ENCODE measurements around the gene SYCE3.

The SYCE3 gene

GRCh38 chr22:50574383-50574755 is 11.7 kb upstream of the SYCE3 start:
- Mint-ChIP-seq H3K36me3 (ENCODE audit: low read depth) (peaks cover 25% of the 10 kb centered on the region), H3K27ac (no peak overlapping the region), H3K9me3 (no peaks in the 10 kb centered on the region), H3K27me3 (no peaks in the 10 kb centered on the region), H3K4me3 (no peak overlapping the region), H3K4me1 (ENCODE audit: low read depth) (peaks cover 5% of the 10 kb centered on the region)

DNA sequence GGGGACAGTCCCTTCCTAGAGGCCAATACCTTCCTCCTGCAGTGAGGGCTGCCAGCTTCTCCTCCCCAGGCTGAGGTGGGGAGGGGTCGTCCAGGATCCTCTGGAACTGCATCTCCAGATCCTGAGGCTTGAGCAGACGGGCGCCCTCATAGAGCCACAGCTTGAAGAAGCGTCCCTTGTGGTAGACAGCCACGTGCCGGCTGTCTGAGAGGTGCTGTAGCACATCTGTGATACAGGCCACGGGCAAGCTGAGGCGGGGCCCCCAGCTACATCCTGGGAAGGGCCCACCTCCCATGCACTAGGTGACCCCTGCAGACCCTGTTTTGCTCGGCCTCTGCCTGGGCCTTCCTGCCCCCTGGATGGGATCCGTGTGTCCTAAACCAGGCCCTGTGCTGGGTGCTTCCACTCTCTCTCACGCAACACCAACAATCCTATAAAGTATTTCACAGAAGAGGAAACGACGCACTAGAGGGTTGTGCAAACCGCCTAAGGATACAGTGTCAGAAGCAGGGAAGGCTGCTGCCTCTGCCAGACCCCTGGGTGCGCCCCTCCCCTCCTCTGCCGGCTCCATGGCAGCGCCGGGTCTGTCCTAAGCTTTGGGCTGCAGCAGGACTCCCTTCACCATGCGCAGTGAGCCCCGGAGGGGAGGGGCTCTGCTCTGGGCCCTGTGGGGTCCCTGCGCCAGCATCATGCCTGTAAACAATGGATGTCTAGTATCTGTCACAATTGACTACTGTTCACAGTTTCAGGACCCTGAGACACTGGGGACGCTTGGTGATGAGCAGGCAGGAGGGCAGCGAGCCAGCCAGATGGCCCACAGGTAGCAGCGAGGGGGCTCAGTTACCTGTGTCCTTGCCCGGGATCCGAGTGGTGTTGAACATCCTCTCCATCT is 11.0 kb upstream of the SYCE3 start:
- Mint-ChIP-seq H3K4me3 (no peak overlapping the region), H3K36me3 (ENCODE audit: low read depth) (peaks cover 28% of the 10 kb centered on the region), H3K27ac (no peak overlapping the region), H3K4me1 (ENCODE audit: low read depth) (peaks cover 5% of the 10 kb centered on the region), H3K9me3 (no peaks in the 10 kb centered on the region), H3K27me3 (no peaks in the 10 kb centered on the region)

DNA sequence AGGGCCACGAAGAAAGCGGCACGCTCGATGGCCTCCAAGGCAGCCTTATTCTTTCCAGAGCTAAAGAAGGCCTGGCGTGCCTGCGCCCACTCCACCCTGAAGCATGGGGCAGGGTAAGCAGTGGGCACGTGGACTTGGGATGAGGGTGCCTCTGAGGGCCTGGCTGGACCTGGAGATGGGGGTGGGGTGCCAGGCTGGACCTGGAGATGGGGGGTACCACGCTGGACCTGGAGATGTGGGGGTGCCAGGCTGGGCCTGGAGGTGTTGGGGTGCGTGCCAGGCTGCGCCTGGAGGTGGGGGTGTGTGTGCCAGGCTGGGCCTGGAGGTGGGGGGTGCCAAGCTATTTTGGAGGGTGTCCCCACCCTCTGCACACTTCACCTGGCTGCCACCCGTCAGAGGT is 10.2 kb upstream of the SYCE3 start:
- Mint-ChIP-seq H3K36me3 (ENCODE audit: low read depth) (peaks cover 29% of the 10 kb centered on the region), H3K9me3 (no peaks in the 10 kb centered on the region), H3K4me1 (ENCODE audit: low read depth) (peaks cover 5% of the 10 kb centered on the region), H3K4me3 (no peak overlapping the region), H3K27ac (no peak overlapping the region), H3K27me3 (no peaks in the 10 kb centered on the region)

- H3K27me3 Mint-ChIP-seq, result no peaks in the 10 kb centered on the region
- no peaks in the 10 kb centered on the region for H3K4me1 Mint-ChIP-seq (ENCODE audit: low read depth)
- H3K36me3 Mint-ChIP-seq (ENCODE audit: low read depth), result peaks cover 29% of the 10 kb centered on the region
- no peaks in the 10 kb centered on the region for H3K9me3 Mint-ChIP-seq
- H3K4me3 Mint-ChIP-seq, result no peak overlapping the region
- H3K27ac Mint-ChIP-seq, result no peak overlapping the region
Observed at GRCh38 chr22:50571264-50572175, 8.8 kb upstream of the SYCE3 start.

DNA sequence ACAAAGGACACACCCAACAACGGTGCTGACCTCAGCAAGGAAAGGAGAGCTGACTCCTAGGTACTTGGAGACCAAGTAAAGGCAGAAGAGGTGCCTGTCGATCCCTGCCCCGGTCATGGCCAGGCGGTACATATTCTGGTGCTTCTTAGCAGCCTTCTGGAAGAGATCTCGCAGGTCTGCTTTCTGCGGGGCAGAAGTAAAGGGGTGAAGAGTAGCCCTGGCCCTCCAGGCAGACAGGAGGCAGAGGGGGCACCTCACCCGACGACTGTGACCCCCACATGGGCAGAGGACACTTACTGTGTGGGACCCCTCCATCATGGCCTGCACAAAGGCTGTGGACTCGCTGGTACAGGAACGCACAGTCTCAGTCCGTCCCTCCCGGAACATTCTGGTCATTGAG is 8.1 kb upstream of the SYCE3 start:
- Mint-ChIP-seq H3K27me3 (no peaks in the 10 kb centered on the region), H3K9me3 (no peaks in the 10 kb centered on the region)

GRCh38 chr22:50569896-50570535 is 7.3 kb upstream of the SYCE3 start:
- no peaks in the 10 kb centered on the region for H3K4me1 Mint-ChIP-seq (ENCODE audit: low read depth)
- H3K9me3 Mint-ChIP-seq, result no peaks in the 10 kb centered on the region
- H3K27me3 Mint-ChIP-seq, result no peaks in the 10 kb centered on the region
- no peak overlapping the region for H3K4me3 Mint-ChIP-seq
- no peak overlapping the region for H3K27ac Mint-ChIP-seq
- peaks cover 26% of the 10 kb centered on the region for H3K36me3 Mint-ChIP-seq (ENCODE audit: low read depth)

More for the DNA sequence above, 8.1 kb upstream of the SYCE3 start:
- H3K4me3 Mint-ChIP-seq, result no peak overlapping the region
- H3K27ac Mint-ChIP-seq, result no peak overlapping the region
- peaks cover 26% of the 10 kb centered on the region for H3K36me3 Mint-ChIP-seq (ENCODE audit: low read depth)
- H3K4me1 Mint-ChIP-seq (ENCODE audit: low read depth), result no peaks in the 10 kb centered on the region

GRCh38 chr22:50569041-50569459 is 6.3 kb upstream of the SYCE3 start:
- no peaks in the 10 kb centered on the region for H3K27me3 Mint-ChIP-seq
- H3K4me1 Mint-ChIP-seq (ENCODE audit: low read depth), result no peaks in the 10 kb centered on the region
- no peak overlapping the region for H3K27ac Mint-ChIP-seq
- no peak overlapping the region for H3K4me3 Mint-ChIP-seq
- no peaks in the 10 kb centered on the region for H3K9me3 Mint-ChIP-seq
- H3K36me3 Mint-ChIP-seq (ENCODE audit: low read depth), result peaks cover 26% of the 10 kb centered on the region

- peaks cover under 1% of the 10 kb centered on the region for H3K4me1 Mint-ChIP-seq (ENCODE audit: low read depth)
- no peak overlapping the region for H3K4me3 Mint-ChIP-seq
- no peaks in the 10 kb centered on the region for H3K9me3 Mint-ChIP-seq
- no peaks in the 10 kb centered on the region for H3K27me3 Mint-ChIP-seq
- peaks cover 26% of the 10 kb centered on the region for H3K36me3 Mint-ChIP-seq (ENCODE audit: low read depth)
- H3K27ac Mint-ChIP-seq, result no peak overlapping the region
Observed at GRCh38 chr22:50568626-50569025, 5.9 kb upstream of the SYCE3 start.

- H3K4me3 Mint-ChIP-seq, result no peak overlapping the region
- peaks cover 26% of the 10 kb centered on the region for H3K36me3 Mint-ChIP-seq (ENCODE audit: low read depth)
- H3K27me3 Mint-ChIP-seq, result no peaks in the 10 kb centered on the region
- H3K9me3 Mint-ChIP-seq, result no peaks in the 10 kb centered on the region
- peaks cover 9% of the 10 kb centered on the region for H3K4me1 Mint-ChIP-seq (ENCODE audit: low read depth)
- no peak overlapping the region for H3K27ac Mint-ChIP-seq
Observed at GRCh38 chr22:50567721-50568252, 5.1 kb upstream of the SYCE3 start.

DNA sequence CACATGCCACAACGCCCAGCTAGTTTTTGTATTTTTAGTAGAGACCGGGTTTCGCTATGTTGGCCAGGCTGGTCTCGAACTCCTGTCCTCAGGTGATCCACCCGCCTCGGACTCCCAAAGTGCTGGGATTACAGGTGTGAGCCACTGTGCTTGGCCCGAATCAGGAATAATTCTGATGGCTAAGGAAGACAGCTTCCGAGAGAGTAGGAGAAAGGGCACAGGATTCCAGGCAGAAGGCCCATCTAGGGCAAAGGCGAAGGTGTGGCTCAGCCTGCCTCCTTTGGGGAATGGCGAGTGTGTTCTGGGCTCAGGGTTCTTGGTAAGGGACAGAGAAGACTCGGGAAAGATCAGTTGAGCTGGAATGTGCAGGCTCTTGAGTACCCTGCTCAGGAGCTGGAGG is 1.6 kb upstream of the SYCE3 start:
- Mint-ChIP-seq H3K27ac (no peak overlapping the region), H3K36me3 (ENCODE audit: low read depth) (peaks cover 8% of the 10 kb centered on the region), H3K9me3 (no peaks in the 10 kb centered on the region), H3K4me1 (ENCODE audit: low read depth) (peaks cover 18% of the 10 kb centered on the region), H3K27me3 (no peaks in the 10 kb centered on the region), H3K4me3 (no peak overlapping the region)

DNA sequence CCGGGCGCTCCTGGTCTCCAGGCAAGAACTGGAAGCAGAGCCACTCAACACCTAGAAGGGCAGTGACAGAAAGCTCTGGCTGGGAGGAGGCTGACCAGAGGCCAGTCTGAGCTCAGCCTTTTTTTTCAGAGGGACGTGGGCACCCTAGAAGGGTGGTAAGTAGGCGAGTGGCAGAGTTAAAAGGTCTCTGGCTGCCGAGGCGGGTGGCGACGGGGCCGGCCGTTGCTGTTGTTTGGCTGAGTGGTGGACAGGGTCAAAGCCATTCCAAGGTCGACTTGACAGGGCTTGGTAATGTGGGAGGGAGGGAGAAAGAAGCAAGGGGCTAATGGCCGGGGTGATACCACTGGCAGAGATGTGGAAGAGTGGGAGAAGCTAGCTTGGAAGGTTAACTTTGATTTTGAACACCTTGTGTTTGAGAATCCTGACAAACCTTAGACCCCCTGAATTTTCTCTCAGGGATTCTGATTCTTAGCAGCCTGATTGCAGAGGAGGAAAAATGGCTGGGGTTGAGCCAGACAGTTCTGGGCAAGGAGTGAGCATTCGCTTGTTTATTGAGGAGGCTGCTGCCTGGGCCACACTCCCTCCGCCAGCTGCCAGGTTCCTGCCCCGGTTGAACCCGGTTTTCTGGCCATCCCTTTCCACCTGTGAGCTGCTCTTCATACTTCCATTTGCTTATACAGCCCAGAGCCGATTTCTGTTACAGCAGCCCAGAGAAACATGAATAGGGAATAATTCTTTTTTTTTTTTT is 868 bp upstream of the SYCE3 start:
- Mint-ChIP-seq H3K4me3 (peak overlapping the region; percentile 89), H3K9me3 (no peaks in the 10 kb centered on the region), H3K4me1 (ENCODE audit: low read depth) (peaks cover 18% of the 10 kb centered on the region), H3K27me3 (no peaks in the 10 kb centered on the region), H3K36me3 (ENCODE audit: low read depth) (peaks cover under 1% of the 10 kb centered on the region), H3K27ac (peak overlapping the region; percentile 66)

DNA sequence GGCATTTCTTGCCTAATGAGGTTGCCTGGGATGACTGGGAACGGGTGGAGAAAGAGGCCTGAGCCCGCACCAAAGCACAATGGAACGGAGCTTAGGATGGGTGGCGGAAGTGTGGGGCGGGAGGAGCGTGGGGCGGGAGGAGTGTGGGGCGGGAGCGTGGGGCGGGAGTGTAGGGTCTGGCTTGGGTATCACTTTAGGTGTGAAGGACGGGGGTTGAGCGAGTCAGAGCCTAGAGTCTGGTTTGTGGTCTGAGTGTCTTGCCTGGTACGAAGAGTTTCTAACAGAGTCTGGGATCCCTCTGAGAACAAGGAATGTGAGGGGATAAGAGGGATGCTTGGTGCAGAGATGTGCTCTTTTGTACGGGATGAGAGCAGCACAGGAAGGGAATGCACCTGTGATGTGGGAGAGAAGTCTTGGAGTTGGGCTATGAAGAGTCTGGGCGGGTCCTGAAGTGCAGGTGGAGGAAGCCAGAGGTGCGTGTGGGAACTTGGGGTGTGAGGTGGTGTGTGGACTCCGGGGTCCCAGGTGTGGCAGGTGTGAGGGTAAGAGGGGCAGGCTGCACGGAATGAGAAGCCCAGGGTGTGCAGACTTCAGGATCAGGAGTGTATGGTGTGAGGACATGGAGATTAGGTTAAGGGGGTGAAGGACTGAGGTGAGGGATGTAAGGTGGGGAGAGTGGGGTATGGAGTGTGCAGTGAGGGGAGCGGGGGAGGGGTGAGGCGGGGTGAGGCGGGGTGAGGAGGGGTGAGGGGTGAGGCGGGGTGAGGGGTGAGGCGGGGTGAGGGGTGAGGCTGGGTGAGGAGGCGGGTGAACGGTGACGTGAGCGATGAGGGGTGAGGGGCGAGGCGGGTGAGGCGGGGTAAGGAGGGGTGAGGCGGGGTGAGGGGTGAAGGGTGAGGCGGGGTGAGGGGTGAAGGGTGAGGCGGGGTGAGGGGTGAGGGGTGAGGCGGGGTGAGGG is 1.0 kb downstream of the SYCE3 start:
- peak overlapping the region; percentile 5 for H3K4me3 Mint-ChIP-seq
- no peaks in the 10 kb centered on the region for H3K36me3 Mint-ChIP-seq (ENCODE audit: low read depth)
- H3K27me3 Mint-ChIP-seq, result no peaks in the 10 kb centered on the region
- peaks cover 18% of the 10 kb centered on the region for H3K4me1 Mint-ChIP-seq (ENCODE audit: low read depth)
- no peaks in the 10 kb centered on the region for H3K9me3 Mint-ChIP-seq
- H3K27ac Mint-ChIP-seq, result no peak overlapping the region

DNA sequence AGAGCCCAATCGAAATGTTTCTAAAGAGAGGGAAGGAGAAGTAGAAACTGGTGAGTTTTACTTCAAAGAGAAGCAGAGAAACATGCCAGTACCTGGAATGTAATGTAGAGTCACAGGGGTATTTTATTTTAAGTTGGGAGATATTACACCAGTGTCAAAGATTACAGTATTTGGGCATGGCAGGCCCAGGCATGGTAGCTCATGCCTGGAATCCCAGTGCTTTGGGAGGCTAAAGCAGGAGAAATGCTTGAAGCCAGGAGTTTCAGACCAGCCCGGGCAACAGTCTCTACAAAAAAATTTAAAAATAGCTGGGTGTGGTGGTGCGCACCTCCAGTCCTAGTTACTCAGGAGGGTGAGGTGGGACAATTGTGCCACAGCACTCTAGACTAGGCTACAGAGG is 2.7 kb downstream of the SYCE3 start:
- no peak overlapping the region for H3K27ac Mint-ChIP-seq

More for the DNA sequence above, 2.7 kb downstream of the SYCE3 start:
- peaks cover 18% of the 10 kb centered on the region for H3K4me1 Mint-ChIP-seq (ENCODE audit: low read depth)
- H3K4me3 Mint-ChIP-seq, result no peak overlapping the region
- no peaks in the 10 kb centered on the region for H3K9me3 Mint-ChIP-seq
- no peaks in the 10 kb centered on the region for H3K27me3 Mint-ChIP-seq
- H3K36me3 Mint-ChIP-seq (ENCODE audit: low read depth), result no peaks in the 10 kb centered on the region
